Uterus (tissue), 4 donors: ENCODE data around the gene PRKD1. TPM values are rescaled to one million over a fixed set of nuclear protein-coding genes. Genes with fewer than 3 reads are reported as not detected.

Experiments used
- DNase-seq, 2 donors: peaks; one replicate each; pipeline ENCODE4 v3.0.0-alpha.2; 2019 to 2020
- H3K27ac ChIP-seq, 2 donors: fragments of 200-600 bp; sonication (generic); 1 replicate in 1 of 2; 2 replicates in 1 of 2; pipeline ENCODE4 v1.5.1; 2016 to 2018
- H3K27me3 ChIP-seq, 2 donors: fragments of 200-600 bp; sonication (generic); one replicate each; pipeline ENCODE4 v1.5.1; 2018 to 2019; ENCODE audit warnings: control low read depth in 1 of 2
- H3K36me3 ChIP-seq, 2 donors: fragments of 200-600 bp; sonication (generic); one replicate each; pipeline ENCODE4 v1.5.1; 2019; ENCODE audit warnings: control low read depth in 1 of 2
- H3K4me1 ChIP-seq, 2 donors: fragments of 200-600 bp; sonication (generic); one replicate each; pipeline ENCODE4 v1.5.1; 2018 to 2019; ENCODE audit warnings: control low read depth in 1 of 2
- H3K4me3 ChIP-seq, 2 donors: fragments of 200-600 bp; sonication (generic); 1 replicate in 1 of 2; 2 replicates in 1 of 2; pipeline ENCODE4 v1.5.1; 2018 to 2019; ENCODE audit warnings: mild to moderate bottlenecking in 1 of 2
- H3K9me3 ChIP-seq, 2 donors: fragments of 200-600 bp; sonication (generic); one replicate each; pipeline ENCODE4 v1.5.1; 2019; ENCODE audit warnings: control low read depth in 1 of 2
- CTCF ChIP-seq, 4 experiments: fragments of 200-600 bp in 2 of 4; fragments of 450-650 bp in 2 of 4; sonication (generic) in 2 of 4; IDR thresholded peaks; one replicate each; pipeline ENCODE4 v1.5.1; 2016 to 2019; ENCODE audit warnings: antibody characterized with exemption in 4 of 4, mild to moderate bottlenecking in 2 of 4, moderate library complexity in 1 of 4
- POLR2A ChIP-seq, 2 donors: fragments of 450-650 bp; IDR thresholded peaks; one replicate each; pipeline ENCODE4 v1.6.1; 2016; ENCODE audit warnings: antibody characterized with exemption in 2 of 2, mild to moderate bottlenecking in 1 of 2, moderate library complexity in 1 of 2
- intact Hi-C: fragments of 100-400 bp; cut with DNase I; formaldehyde crosslinking; loops from one replicate; pipeline ENCODE4 v1.15.1; 2023; ENCODE audit warnings: low total_unique reads
- total RNA-seq, 4 donors: library from RNA; depleted of rRNA in 3 of 4; stranded (reverse); fragments of >200 nt in 3 of 4; gene quantifications; one replicate each; pipeline versions ENCODE4 v1.1.0 to v1.2.4, GENCODE V29; 2014 to 2023
- donor health status: DM: yes; HTN: yes; CAD: no.

The PRKD1 gene
- total RNA-seq, 4 donors from 2014 or later: 6.4 to 47.9 (median 31.5) TPM

GRCh38 chr14:29687071-29687765 lies 240.4 kb downstream of the PRKD1 start:
- TF ChIP-seq CTCF (IDR thresholded peaks at IDR 0.05) (no peak), POLR2A (IDR thresholded peaks at IDR 0.05) (no peak)

GRCh38 chr14:29684926-29685325 lies 242.7 kb downstream of the PRKD1 start:
- Histone ChIP-seq H3K4me3 (no peak overlapping the region), H3K36me3 (no peaks in the 10 kb centered on the region), H3K9me3 (no peaks in the 10 kb centered on the region), H3K27ac (no peak overlapping the region), H3K4me1 (no peaks in the 10 kb centered on the region), H3K27me3 (no peaks in the 10 kb centered on the region)
- intact Hi-C loops: no loop called here
- no peak for TF ChIP-seq POLR2A (IDR thresholded peaks at IDR 0.05)
- TF ChIP-seq CTCF (IDR thresholded peaks at IDR 0.05): no peak
- DNase-seq: no peak

More at GRCh38 chr14:29687071-29687765, 240.4 kb downstream of the PRKD1 start:
- no peaks in the 10 kb centered on the region for H3K9me3 ChIP-seq
- no peaks in the 10 kb centered on the region for H3K4me1 ChIP-seq
- no peaks in the 10 kb centered on the region for H3K36me3 ChIP-seq
- no peak overlapping the region for H3K27ac ChIP-seq
- intact Hi-C loops: no loop called here
- no peak for DNase-seq
- no peaks in the 10 kb centered on the region for H3K27me3 ChIP-seq
- H3K4me3 ChIP-seq: no peak overlapping the region

GRCh38 chr14:29682789-29683188 lies 244.9 kb downstream of the PRKD1 start:
- TF ChIP-seq POLR2A (IDR thresholded peaks at IDR 0.05): no peak
- no peak for TF ChIP-seq CTCF (IDR thresholded peaks at IDR 0.05)
- DNase-seq: no peak
- intact Hi-C loops: no loop called here
- Histone ChIP-seq H3K27ac (no peak overlapping the region), H3K9me3 (no peaks in the 10 kb centered on the region), H3K4me1 (no peaks in the 10 kb centered on the region), H3K4me3 (no peak overlapping the region), H3K36me3 (peaks cover 0 to 3% of the 10 kb centered on the region in 2 donors), H3K27me3 (no peaks in the 10 kb centered on the region)

- no peak for DNase-seq
- no peaks in the 10 kb centered on the region for H3K4me1 ChIP-seq
- no peak for TF ChIP-seq CTCF (IDR thresholded peaks at IDR 0.05)
- TF ChIP-seq POLR2A (IDR thresholded peaks at IDR 0.05): no peak
- H3K9me3 ChIP-seq: no peaks in the 10 kb centered on the region
- no peak overlapping the region for H3K27ac ChIP-seq
- H3K36me3 ChIP-seq: peaks cover 0 to 3% of the 10 kb centered on the region in 2 donors
- H3K27me3 ChIP-seq: no peaks in the 10 kb centered on the region
- intact Hi-C loops: no loop called here
- H3K4me3 ChIP-seq: no peak overlapping the region
Observed at GRCh38 chr14:29681316-29681715, 246.3 kb downstream of the PRKD1 start.

GRCh38 chr14:29674566-29675285 lies 252.9 kb downstream of the PRKD1 start:
- H3K27ac ChIP-seq: no peak overlapping the region
- H3K9me3 ChIP-seq: no peaks in the 10 kb centered on the region
- intact Hi-C loops: no loop called here
- no peaks in the 10 kb centered on the region for H3K4me1 ChIP-seq
- peaks cover 0 to 3% of the 10 kb centered on the region in 2 donors for H3K36me3 ChIP-seq
- DNase-seq: no peak
- H3K4me3 ChIP-seq: no peak overlapping the region
- TF ChIP-seq CTCF (IDR thresholded peaks at IDR 0.05) (no peak), POLR2A (IDR thresholded peaks at IDR 0.05) (no peak)
- no peaks in the 10 kb centered on the region for H3K27me3 ChIP-seq
